ENCODE results near the gene SCAP.
A peak's percentile ranks its signal among the peaks of the same experiment; 100 is the strongest.
"Not testable (repeated sequence)": the region's sequence is repeated elsewhere in the genome, so short reads cannot be mapped to it uniquely, and the experiment has no call there.

The SCAP gene

DNA sequence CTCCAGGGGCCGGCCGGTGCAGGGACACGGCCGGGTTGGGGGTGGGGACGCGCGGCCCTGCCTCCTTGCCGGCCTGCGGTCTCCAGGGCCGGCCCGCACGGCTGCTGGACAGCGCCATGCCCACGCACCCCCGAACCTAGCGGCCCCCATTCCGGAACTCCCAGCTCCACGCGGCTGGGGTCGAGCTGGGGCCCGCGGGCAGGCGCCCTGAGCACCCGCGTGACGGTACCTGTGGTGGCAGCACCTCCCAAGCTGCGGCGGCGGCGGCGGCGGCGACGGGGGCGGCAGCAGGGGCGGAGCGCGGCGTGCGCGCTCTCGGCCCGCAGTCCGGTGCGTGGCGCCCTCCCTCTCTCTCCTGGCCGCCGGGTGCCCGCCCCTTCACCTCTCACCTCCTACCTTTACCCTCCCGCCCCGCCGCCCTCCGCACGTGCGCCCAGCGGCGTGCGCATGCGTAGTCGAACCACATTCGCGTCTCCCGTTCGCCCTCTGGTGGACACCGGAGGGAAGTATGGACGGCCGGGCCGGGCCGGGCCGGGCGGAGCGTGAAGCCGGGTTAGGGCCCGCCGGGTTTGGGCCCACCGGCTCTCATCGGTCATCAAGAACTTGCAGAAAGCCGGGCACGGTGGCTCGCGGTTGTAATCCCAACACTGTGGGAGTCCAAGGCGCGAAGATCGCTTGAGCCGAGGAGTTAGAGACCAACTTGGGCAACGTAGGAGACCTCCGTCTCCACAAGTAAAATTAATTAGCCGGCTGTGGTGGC lies at the start of gene SCAP:
Gene SCAP, minus strand, starts transcription at position 372 of the 760 bp plus-strand sequence. CDS start 32,948 bp downstream, outside the sequence.
- in situ Hi-C loops (cut with MboI; ENCODE audit: low pct_unique_long_range_greater_than_20kb, low sequenced_read_pairs), result no loop called here
- DNase-seq, result peak; percentile 93

DNA sequence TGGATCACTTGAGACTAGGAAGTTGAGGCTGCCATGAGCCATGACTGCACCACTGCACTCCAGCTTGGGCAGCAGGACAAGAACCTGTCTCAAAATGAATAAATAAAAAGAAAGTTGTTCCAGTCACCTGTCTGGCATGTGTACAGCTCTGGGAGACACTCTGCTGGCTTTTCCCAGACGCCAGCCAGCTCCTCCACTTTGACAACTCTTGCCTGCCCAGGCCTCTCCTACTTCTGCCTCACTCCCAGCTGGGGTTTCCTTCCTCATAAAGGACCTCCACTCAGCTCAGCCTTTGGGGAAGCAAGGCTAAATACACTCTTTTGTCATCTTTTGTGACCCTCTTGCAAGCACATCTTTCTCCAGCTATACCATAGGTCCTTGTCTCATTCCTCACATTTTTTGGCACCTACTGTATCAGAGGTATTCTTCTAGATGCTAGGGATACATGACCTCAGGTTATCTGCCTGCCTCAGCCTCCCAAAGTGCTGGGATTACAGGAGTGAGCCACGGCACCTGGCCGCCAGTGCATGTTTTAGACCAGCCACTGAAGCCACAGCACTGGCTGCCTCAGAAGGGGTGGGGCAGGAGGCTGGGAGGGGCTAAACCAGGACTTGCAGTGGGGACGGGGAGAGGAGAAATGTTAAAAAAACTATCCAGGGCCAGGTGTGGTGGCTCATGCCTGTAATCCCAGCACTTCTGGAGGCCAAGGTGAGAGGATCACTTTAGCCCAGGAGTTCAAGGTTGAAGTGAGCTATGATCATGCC lies 47.8 kb upstream of the SCAP start:
- in situ Hi-C loops (cut with MboI; ENCODE audit: low pct_unique_long_range_greater_than_20kb, low sequenced_read_pairs), result no loop called here
- peak; percentile 17 for DNase-seq

DNA sequence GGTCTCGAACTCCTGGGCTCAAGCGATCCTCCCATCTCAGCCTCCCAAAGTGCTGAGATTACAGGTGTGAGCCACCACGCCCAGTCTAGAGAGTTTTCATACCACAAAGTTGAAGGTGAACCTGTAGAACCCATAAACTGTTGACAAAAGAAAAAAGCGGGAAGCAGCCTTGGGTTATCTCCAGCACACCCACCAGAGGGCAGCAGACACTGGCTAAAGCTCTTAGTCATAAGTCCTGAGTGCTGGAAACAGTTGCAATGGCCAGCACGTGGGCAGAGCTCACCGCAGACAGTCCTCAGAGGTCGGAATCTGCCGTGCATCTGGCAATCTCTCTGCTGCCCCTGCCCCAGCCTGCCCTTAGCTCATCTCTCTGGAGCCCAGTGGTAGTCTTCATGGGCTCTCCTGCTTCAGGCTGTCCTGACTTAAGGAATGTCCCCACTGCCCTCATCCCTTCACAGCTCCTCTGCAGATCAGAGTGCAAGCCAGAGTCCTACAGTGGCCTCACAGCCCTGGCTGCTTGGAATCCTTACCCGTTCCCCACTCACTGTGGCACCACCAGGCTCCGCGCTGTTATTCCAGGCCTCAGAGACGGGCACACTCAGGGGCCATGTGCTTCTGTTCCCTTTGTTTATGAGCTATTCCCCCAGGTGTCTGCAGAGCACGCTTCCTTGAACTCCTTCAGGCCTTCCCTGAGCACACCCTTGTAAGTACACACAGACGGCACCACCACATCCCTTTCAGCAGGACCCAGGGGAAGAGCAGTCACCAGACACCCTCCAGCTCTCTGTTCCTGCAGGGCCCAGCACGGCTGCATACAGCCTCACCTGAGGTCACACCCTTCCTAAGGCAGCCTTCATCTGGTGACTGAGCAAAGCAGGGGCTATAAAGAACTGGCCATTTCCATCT lies 46.6 kb upstream of the SCAP start:
- DNase-seq, result peak; percentile 92
- in situ Hi-C loops (cut with MboI; ENCODE audit: low pct_unique_long_range_greater_than_20kb, low sequenced_read_pairs), result no loop called here

DNA sequence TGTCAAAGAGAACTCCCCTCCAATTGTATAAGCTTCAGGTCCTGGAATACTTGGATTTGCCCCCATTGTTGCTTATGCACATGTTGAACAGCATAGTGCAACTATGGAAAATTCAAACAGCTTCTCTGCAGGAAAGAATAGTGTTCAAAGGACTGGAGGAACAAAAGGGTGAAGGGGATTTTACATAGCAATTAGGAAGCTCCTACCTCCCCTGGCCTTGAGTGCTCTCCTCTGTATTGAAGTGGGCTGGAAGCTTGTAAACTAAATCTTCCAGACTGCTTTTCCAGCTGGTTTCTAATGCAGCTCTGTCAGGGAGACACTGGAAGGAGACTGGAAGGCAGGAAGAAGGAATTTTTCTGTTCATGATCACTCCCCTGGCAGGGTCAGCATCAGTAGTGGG lies 45.0 kb upstream of the SCAP start:
- in situ Hi-C loops (cut with MboI; ENCODE audit: low pct_unique_long_range_greater_than_20kb, low sequenced_read_pairs), result no loop called here
- no peak for DNase-seq

DNA sequence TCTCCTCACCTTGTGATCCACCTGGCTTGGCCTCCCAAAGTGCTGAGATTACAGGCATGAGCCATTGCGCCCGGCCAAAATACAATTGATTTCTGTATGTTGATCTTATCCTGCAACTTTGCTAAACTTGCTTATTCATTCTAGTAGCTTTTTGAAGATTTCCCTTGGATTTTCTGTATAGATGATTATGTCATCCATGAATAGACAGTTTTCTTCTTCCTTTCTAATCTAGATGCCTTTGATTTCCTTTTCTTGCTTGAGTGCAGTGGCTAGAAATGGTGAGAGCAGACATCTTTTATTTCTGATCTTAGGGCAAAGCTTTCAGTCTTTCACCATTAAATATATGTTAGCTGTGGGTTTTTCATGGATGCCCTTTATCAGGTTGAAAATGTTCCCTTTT lies 42.2 kb upstream of the SCAP start:
- no peak for DNase-seq
- in situ Hi-C loops (cut with MboI; ENCODE audit: low pct_unique_long_range_greater_than_20kb, low sequenced_read_pairs), result no loop called here

DNA sequence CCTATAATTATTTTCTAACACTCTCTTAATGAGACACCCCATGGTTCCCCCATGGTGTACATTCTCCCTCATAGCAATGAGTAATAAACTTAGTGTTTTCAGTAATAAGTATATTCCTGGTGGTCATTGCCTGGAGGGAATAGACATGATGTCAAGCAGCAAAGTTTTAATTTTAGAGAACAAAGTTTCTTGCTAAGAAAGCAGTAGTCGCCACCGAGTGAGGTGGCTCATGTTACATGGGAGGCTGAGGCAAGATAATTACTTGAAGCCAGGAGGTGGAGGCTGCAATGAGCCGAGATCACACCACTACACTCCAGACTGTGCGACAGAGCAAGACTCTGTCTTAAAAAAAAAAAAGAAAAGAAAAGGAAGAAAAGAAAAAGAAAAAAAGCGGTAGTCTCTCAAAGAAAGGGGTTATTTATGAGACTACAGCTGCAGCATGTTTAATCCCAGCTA lies 40.2 kb upstream of the SCAP start:
- in situ Hi-C loops (cut with MboI; ENCODE audit: low pct_unique_long_range_greater_than_20kb, low sequenced_read_pairs), result no loop called here

DNA sequence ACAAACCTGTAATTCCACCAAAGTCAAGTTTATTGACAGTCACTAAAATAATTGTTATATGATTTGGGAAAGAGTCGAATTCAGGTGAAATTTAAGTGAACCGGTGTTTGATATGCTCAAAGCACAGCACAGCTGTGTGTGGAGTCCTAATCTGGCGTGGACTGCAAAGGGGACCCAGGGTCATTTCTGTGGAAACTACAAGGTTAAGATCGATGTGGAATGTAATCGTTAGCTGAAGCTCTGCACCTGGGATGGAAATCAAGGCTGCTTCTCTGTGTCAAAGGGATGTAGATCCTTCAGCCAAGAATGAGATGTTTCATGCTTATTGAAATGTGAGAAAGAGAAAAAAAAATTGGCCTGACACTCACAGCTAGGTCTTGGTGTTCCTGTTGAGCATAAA lies 39.4 kb upstream of the SCAP start:
- no peak for DNase-seq
- in situ Hi-C loops (cut with MboI; ENCODE audit: low pct_unique_long_range_greater_than_20kb, low sequenced_read_pairs), result no loop called here

More for the DNA sequence above, 40.2 kb upstream of the SCAP start:
- DNase-seq, result peak; percentile 44

DNA sequence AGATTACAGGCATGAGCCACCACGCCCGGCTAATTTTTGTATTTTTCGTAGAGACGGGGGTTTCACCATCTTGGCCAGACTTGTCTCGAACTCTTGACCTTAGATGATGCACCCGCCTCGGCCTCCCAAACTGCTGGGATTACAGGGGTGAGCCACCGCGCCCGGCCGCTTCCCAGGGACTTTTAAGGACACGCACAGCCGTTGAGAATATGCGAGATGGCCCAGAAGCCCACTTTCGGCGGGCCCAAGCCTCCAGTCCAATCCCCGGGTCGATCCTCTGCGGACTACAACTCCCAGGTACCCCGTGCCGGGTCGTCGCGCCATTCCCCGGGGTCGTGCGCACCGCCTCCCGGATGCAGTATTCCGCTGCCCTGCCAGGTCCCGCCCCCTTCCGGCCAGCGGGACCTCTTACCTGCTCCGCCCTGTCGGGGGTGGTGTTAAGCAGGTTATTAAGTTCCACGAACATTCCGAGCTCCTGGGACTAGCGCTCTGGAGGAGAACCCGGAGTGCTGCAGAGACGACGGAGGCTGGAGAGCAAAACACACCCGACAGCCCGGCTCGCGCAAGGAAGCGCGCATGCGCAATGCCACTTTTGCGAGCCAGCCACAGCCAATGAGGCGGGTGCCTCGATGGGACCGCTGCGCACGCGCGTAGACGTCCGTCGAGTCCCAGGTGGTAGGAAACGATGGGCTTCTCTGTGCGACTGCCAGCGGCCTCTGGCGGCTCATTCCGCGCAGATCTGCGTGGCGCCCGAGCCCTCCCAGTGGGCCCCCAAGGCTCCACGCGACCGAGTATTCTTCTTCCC lies 37.6 kb upstream of the SCAP start, which contains the start of gene ELP6:
Gene ELP6, minus strand, starts transcription at position 588 of the 805 bp plus-strand sequence. Its CDS starts 122 bp downstream, at position 466.
- peak; percentile 97 for DNase-seq
- in situ Hi-C loops (cut with MboI; ENCODE audit: low pct_unique_long_range_greater_than_20kb, low sequenced_read_pairs), result no loop called here

DNA sequence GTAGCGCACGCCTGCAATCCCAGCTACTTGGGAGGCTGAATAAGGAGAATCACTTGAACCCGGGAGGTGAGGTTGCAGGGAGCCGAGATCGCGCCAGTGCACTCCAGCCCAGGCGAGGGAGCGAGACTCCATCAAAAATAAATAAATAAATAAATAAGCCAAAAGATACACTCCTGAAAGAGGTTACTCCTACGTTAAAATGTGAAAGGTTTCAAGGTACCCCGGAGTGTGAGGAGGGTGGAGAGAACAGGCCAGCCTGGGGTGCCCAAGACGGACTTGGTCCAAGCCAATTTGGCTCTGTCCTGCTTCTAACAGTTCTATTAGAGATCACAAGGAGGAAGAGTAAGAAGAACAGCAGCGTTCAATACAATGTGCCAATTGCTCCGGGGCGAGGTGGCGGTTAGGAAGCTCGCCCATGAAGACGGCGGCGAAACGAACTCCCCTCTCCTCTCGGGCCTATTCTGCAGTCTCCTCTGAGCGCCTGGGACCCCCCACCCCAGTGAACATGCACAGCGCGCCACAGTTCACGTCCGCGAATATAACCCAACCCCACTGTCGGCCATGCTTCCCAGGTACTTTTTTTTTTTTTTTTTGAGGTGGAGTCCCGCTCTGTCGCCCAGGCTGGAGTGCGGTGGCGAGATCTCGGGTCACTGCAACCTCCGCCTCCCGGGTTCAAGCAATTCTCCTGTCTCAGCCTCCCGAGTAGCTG lies 36.8 kb upstream of the SCAP start:
- in situ Hi-C loops (cut with MboI; ENCODE audit: low pct_unique_long_range_greater_than_20kb, low sequenced_read_pairs), result no loop called here
- DNase-seq, result peak; percentile 43

DNA sequence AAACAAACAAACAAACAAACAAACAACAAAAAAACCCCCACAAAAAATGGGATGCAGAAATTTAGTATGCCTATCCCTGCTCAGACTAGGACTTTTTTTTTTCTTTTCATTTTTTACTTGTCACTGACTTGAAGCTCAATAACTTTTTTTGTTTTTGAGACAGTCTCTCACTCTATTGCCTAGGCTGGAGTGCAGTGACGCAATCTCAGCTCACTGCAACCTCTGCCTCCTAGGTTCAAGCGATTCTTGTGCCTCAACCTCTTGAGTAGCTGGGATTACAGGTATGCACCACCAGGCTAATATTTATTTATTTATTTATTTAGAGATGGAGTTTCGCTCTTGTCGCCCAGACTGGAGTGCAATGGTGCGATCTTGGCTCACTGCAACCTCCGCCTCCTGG lies 29.5 kb upstream of the SCAP start:
- in situ Hi-C loops (cut with MboI; ENCODE audit: low pct_unique_long_range_greater_than_20kb, low sequenced_read_pairs), result not testable (repeated sequence)

DNA sequence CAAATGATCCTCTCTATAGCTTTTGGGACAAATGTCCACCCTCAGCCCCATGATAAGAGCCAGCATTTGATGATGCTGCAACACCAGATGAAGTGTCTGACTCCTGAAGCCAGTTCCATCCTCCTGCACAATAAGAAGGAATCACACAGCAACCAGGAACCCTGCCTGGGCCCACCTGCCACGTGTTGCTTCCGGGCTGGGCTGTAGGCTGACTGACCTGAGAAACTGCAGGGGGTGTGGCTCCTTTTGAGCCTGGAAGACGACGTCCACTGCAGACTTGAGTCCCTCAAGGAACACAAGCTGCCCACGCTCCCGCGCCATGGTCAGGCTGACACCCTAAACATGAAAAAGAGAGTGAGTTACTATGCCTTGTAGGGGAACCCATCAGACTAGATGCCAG lies 28.4 kb upstream of the SCAP start:
- no peak for DNase-seq
- in situ Hi-C loops (cut with MboI; ENCODE audit: low pct_unique_long_range_greater_than_20kb, low sequenced_read_pairs), result no loop called here

More for the DNA sequence above, 29.5 kb upstream of the SCAP start:
- not testable (repeated sequence) for DNase-seq

DNA sequence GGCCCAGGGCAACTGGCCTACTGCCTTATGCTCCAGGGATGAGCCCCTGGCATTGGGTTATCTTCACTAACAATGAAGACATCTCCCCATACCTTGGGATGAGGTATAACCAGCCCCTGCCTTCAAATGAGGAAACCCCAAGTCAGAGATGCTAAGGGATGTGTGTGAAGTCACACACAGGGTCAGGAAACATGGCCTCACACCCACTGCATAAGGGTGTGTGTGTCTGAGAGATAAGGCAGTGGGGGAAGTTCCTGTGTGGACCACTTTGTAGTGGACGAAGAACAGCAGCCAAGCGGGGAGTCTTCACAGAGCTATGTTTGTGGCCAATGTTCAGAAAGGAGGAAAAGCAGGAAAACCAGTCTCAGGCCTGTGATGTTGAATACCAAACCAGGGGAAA lies 27.3 kb upstream of the SCAP start:
- no peak for DNase-seq
- in situ Hi-C loops (cut with MboI; ENCODE audit: low pct_unique_long_range_greater_than_20kb, low sequenced_read_pairs), result no loop called here

DNA sequence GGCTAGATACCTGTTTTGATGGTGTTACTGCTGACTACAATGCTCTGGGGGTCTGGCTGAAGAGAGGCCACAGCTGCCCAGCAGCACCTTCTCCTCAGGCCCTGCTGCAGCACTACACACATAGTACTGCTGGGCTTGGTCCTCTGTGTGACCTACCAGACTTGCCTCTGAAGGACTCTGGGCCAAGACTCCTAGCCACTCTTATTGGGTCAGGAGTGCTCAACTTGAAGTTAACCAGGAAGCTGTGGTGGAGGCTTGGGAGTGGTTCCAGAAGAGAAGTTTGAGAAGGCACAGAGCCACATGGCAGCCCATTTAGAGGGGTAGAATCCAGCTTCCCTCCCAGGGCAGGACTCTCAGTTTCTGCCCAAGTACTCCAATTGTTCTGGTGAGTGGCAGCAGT lies 21.2 kb upstream of the SCAP start:
- in situ Hi-C loops (cut with MboI; ENCODE audit: low pct_unique_long_range_greater_than_20kb, low sequenced_read_pairs), result no loop called here
- DNase-seq, result no peak

DNA sequence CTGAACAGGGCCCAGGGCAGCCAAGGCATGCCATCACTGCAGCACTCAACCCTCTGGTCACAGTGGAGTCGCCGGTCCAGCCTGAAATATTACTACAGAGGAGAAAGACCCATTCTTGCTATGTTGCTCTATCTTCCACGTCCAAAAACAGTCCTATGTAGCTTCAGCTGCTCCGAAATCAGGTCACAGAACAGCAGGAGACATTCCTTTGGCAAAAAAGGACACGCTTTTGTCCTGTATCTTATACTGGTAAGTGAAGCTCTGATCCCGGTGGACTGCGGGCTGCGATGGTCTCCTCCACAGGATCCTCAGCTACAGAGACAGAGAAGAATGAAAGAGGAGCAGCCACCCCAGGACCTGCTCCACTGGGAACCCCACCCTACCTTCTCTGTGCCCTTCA lies 20.1 kb upstream of the SCAP start:
- no peak for DNase-seq
- in situ Hi-C loops (cut with MboI; ENCODE audit: low pct_unique_long_range_greater_than_20kb, low sequenced_read_pairs), result no loop called here

DNA sequence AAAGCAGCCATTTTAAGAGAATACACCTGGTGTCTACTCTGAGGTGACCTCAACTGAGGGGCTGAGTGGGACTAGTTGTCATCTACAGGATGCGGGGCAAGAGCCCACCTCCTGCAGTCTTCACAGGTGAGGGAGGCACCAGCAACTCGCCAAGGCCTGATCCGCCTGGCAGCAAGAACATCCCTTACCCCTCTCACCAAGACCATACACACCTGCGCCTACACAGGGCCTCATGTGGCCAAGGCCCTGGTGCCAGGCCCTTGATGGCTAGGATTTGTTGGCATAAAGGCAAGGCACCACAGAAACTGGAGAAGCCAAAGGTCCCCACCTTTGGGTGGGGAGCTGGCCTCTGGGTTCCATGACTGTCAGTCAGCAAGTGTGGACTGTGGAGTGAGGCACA lies 19.4 kb upstream of the SCAP start:
- in situ Hi-C loops (cut with MboI; ENCODE audit: low pct_unique_long_range_greater_than_20kb, low sequenced_read_pairs), result no loop called here
- no peak for DNase-seq

DNA sequence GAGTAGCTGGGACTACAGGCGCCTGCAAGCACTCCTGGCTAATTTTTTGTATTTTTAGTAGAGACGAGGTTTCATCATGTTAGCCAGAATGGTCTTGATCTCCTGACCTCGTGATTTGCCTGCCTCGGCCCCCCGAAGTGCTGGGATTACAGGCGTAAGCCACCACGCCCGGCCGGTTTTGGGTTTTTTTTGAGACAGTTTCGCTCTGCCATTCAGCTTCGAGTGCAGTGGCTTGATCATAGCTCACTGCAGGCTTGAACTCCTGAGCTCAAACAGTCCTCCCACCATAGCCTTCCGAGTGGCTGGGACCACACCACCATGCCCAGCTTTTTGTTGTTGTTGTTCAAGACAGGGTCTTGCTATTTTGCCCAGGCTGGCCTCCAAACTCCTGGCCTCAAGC lies 16.0 kb upstream of the SCAP start:
- in situ Hi-C loops (cut with MboI; ENCODE audit: low pct_unique_long_range_greater_than_20kb, low sequenced_read_pairs), result no loop called here

DNA sequence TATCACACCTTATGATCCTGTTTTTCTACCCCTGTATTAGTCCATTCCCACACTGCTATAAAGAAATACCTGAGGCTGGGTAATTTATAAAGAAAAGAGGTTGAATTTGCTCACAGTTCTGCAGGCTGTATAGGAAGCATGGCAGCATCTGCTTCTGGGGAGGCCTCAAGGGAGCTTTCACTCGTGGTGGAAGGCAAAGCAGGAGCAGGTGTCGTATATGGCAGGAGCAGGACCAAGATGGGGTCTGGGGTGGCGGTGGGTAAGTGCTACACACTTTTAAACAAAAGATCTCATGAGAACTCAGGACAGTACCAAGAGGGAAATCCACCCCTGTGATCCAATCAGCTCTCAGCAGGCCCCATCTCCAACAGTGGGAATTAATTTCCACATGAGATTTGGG lies 15.4 kb upstream of the SCAP start:
- in situ Hi-C loops (cut with MboI; ENCODE audit: low pct_unique_long_range_greater_than_20kb, low sequenced_read_pairs), result no loop called here
- no peak for DNase-seq

More for the DNA sequence above, 16.0 kb upstream of the SCAP start:
- no peak for DNase-seq

DNA sequence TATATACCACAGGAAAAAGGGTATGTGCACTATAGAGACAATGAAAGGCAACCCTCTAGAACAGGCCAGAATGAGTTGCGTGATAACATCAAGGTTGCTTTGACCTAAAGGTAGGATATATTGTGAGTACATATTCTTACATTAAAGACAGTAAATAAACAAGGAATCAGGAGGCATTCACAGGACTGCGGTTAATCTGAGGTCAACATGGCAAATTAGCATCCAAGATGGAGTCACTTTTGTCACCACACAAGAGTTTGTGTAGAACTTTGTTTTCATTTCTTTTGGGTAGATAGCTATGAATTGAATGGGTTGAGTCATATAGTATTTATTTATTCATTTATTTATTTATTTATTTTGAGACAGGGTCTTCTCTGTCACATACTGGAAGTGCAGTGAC lies 11.5 kb upstream of the SCAP start:
- DNase-seq, result no peak
- in situ Hi-C loops (cut with MboI; ENCODE audit: low pct_unique_long_range_greater_than_20kb, low sequenced_read_pairs), result no loop called here

Measured in KBM-7 (cell line).